Fibroblast of the aortic adventitia (primary cell): Measurements from ENCODE around the gene KAT7. TPM values are rescaled to one million over a fixed set of nuclear protein-coding genes. Genes with fewer than 3 reads are reported as not detected.

Experiments
- DNase-seq: peaks from one replicate; pipeline ENCODE4 v3.0.0-alpha.2; 2010; ENCODE audit warnings: low read depth
- H3K4me3 ChIP-seq: 2 replicates; pipeline ENCODE4 v1.5.1; 2011; ENCODE audit warnings: low read depth, mild to moderate bottlenecking, control low read depth, low read length, moderate library complexity
- CTCF ChIP-seq: IDR thresholded peaks from 2 replicates; pipeline ENCODE4 v1.5.1; 2011; ENCODE audit warnings: mild to moderate bottlenecking, low read length, control low read depth, inconsistent platforms; ENCODE audit not compliant: insufficient read depth
- total RNA-seq: library from RNA; depleted of rRNA; stranded (reverse); fragments of >200 nt; gene quantifications from 2 replicates; pipeline ENCODE4 v1.2.3, GENCODE V29; 2012; ENCODE audit warnings: low replicate concordance

Gene KAT7
- total RNA-seq, 1 donor = 33.5 TPM

- TF ChIP-seq CTCF = no peak
- no peak for DNase-seq
- H3K4me3 ChIP-seq = no peak overlapping the region
These were observed 10.3 kb downstream of the KAT7 start for GRCh38 chr17:49798738-49799137.

GRCh38 chr17:49809056-49809455 is 20.6 kb downstream of the KAT7 start:
- no peak for TF ChIP-seq CTCF
- DNase-seq = no peak
- no peak overlapping the region for H3K4me3 ChIP-seq

GRCh38 chr17:49814781-49815529 is 26.5 kb downstream of the KAT7 start:
- no peak for TF ChIP-seq CTCF
- DNase-seq = no peak
- H3K4me3 ChIP-seq = no peak overlapping the region

- no peak overlapping the region for H3K4me3 ChIP-seq
- no peak for TF ChIP-seq CTCF
- no peak for DNase-seq
These were observed 27.3 kb downstream of the KAT7 start for GRCh38 chr17:49815761-49816281.

GRCh38 chr17:49817993-49818392 is 29.5 kb downstream of the KAT7 start:
- H3K4me3 ChIP-seq = no peak overlapping the region
- no peak for TF ChIP-seq CTCF
- DNase-seq = no peak

GRCh38 chr17:49819138-49819537 is 30.7 kb downstream of the KAT7 start:
- no peak for DNase-seq
- H3K4me3 ChIP-seq = no peak overlapping the region
- no peak for TF ChIP-seq CTCF
